HG03060 (cell line): ENCODE measurements around the gene OR2A42.
"Not testable (repeated sequence)": the region's sequence is repeated elsewhere in the genome, so short reads cannot be mapped to it uniquely, and the experiment has no call there.

Experiments
- ATAC-seq: cut with Tn5 transposase; IDR thresholded peaks from one replicate; pipeline ENCODE4 v1.9.1; 2021; ENCODE audit warnings: low read depth, moderate number of reproducible peaks; ENCODE audit not compliant: unreplicated experiment

OR2A42 gene

GRCh38 chr7:144226866-144227265 is 12.5 kb downstream of the OR2A42 start:
- not testable (repeated sequence) for ATAC-seq

- ATAC-seq, result not testable (repeated sequence)
Measured at GRCh38 chr7:144223675-144224074, 15.7 kb downstream of the OR2A42 start.

- ATAC-seq, result not testable (repeated sequence)
Measured at GRCh38 chr7:144220531-144220930, 18.9 kb downstream of the OR2A42 start.

GRCh38 chr7:144219149-144219548 is 20.3 kb downstream of the OR2A42 start:
- not testable (repeated sequence) for ATAC-seq

- not testable (repeated sequence) for ATAC-seq
Measured at GRCh38 chr7:144218581-144218980, 20.8 kb downstream of the OR2A42 start.

- ATAC-seq, result not testable (repeated sequence)
Measured at GRCh38 chr7:144217200-144217599, 22.2 kb downstream of the OR2A42 start.

GRCh38 chr7:144205306-144205705 is 34.1 kb downstream of the OR2A42 start:
- not testable (repeated sequence) for ATAC-seq

- ATAC-seq, result not testable (repeated sequence)
Measured at GRCh38 chr7:144203086-144203485, 36.3 kb downstream of the OR2A42 start.

- peak; percentile 15 for ATAC-seq
Measured at GRCh38 chr7:144201978-144202377, 37.4 kb downstream of the OR2A42 start.

GRCh38 chr7:144198934-144199333 is 40.5 kb downstream of the OR2A42 start:
- not testable (repeated sequence) for ATAC-seq

- peak; percentile 31 for ATAC-seq
Measured at GRCh38 chr7:144195212-144195872, 44.1 kb downstream of the OR2A42 start, which contains the start of gene ARHGEF35. ARHGEF35 (minus strand) TSS chr7:144195833; CDS start chr7:144188383, 7,450 bp downstream.

- not testable (repeated sequence) for ATAC-seq
Measured at GRCh38 chr7:144194453-144194852, 45.0 kb downstream of the OR2A42 start.

GRCh38 chr7:144193782-144194181 is 45.6 kb downstream of the OR2A42 start:
- not testable (repeated sequence) for ATAC-seq

- ATAC-seq, result not testable (repeated sequence)
Measured at GRCh38 chr7:144188578-144189171, 50.7 kb downstream of the OR2A42 start.

GRCh38 chr7:144187848-144188247 is 51.6 kb downstream of the OR2A42 start:
- ATAC-seq, result not testable (repeated sequence)

GRCh38 chr7:144183166-144183565 is 56.2 kb downstream of the OR2A42 start, which contains the start of gene CTAGE4:
CTAGE4 (plus strand) TSS chr7:144183466; CDS start chr7:144183504, 38 bp downstream.
- not testable (repeated sequence) for ATAC-seq

- ATAC-seq, result not testable (repeated sequence)
Measured at GRCh38 chr7:144179165-144179479, 60.3 kb downstream of the OR2A42 start.

- peak; percentile 97 for ATAC-seq
Measured at GRCh38 chr7:144178380-144179164, 60.8 kb downstream of the OR2A42 start.
